ENCODE results near the gene PAX5.
"Not testable (repeated sequence)": the region's sequence is repeated elsewhere in the genome, so short reads cannot be mapped to it uniquely, and the experiment has no call there.

The PAX5 gene

DNA sequence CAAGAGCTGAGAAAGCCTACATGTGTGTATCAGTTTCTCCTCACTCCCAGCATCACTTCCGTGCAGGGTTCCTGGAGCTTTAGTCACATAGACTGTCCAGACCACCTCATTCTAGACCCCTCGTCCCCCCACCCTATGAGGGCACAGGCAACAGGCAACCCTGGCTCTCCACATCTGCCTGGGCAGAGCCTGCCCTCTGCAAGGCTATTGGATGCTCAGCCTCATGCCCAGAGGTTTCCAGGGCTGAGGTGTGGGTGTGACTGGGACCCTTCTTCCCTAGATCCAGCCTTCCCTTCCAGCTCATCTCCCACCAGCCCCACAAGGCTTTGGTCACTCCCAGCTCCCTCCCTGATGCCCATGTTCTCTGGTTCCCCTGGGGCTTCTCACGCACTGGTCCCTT lies 161.4 kb downstream of the PAX5 start:
- TF ChIP-seq GATA1 (IDR thresholded peaks at IDR 0.05; ENCODE audit: low read depth, low read length) = no peak
- TF ChIP-seq POLR2A (IDR thresholded peaks at IDR 0.05; ENCODE audit: low read length) = no peak
- DNase-seq = no peak

GRCh38 chr9:36871606-36872005 lies 162.5 kb downstream of the PAX5 start:
- no peak for DNase-seq
- TF ChIP-seq POLR2A (IDR thresholded peaks at IDR 0.05; ENCODE audit: low read length) = no peak
- no peak for TF ChIP-seq GATA1 (IDR thresholded peaks at IDR 0.05; ENCODE audit: low read depth, low read length)

GRCh38 chr9:36870960-36871359 lies 163.1 kb downstream of the PAX5 start:
- TF ChIP-seq GATA1 (IDR thresholded peaks at IDR 0.05; ENCODE audit: low read depth, low read length) (no peak), POLR2A (IDR thresholded peaks at IDR 0.05; ENCODE audit: low read length) (no peak)
- no peak for DNase-seq

DNA sequence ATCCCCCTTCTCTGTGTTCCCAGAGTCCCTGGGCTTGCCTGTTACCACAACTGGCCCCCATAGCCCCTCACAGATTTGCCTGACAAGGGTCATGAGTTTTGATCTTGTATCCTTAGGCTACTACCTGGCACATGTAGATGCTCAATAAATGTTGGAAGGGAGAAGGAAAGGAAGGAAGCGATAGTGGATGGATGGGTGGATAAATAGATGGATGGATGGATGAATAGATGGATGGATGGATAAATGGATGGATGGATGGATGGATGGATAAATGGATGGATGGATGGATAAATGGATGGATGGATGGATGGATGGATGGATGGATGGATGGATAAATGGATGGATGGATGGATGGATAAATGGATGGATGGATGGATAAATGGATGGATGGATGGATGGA lies 164.5 kb downstream of the PAX5 start:
- not testable (repeated sequence) for DNase-seq

DNA sequence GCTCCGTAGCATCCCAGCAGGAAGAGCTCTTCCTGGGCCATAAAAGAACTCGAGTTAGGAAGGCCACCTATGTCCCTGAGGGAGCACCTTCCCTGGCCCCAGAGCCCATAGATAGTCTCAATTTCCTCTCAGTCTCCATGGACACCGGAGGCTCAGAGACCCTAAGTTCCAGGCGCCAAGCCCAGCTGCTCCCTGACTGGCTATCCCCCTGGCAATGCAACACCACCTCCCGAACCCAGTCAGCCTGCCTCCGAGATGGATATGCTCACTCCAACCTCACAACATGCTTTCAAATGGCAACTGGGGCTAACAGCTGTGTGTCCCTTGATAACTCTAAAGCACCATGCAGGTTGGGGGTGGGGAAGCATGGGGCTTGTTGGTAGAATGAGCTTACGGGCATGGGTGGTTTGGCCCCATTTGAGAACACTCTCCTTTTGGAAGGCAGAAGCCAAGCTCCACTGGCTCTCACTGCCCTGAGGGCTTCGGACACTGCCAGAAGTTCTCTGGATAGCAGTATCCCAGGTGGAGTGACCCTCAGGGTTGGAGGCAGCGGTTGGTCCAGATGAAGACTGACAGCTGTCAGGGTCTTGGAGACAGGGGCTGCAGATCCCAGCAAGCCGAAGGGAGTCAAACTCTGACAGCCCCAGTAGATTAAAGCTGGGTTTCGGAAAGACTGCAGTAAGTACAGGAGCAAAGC lies 165.3 kb downstream of the PAX5 start:
- TF ChIP-seq GATA1 (IDR thresholded peaks at IDR 0.05; ENCODE audit: low read depth, low read length) = no peak
- no peak for TF ChIP-seq POLR2A (IDR thresholded peaks at IDR 0.05; ENCODE audit: low read length)
- no peak for DNase-seq

DNA sequence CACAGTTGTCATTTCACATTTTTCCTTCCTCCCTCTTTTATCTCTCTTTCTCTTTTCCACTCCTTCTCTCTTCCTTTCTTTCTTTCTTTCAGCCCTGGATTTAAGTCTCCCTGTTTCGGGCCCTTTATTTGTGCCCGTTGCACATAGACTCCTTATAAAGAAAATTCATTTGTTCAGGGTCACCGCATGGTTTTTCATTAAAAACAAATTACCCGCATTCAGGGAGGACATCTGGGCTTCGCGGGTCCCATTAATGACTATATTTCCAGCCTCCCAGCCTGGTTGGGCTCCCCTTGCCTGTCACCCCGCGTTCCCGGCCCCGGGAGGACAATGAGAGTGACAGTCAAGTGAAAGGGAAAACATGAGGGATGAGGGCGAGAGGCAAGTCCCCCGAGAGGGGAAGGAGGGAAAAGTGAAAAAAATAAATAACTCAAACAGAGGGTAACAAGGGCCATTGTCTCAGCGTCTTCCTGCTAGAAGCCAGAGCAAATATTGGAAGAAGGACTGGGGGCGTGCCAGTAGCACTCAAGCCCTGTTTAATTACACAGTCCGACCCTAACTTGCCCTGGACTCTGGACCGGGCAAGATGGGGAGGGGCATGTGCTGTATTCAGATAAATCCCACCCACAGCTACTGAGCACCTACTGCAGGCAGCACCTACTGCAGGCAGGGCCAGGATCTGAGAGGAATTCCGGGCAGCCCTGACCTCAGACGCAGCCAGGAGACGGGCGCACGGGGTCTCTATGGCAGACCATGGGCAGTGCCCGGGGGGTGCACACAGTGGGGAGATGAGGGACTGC lies 166.2 kb downstream of the PAX5 start:
- no peak for DNase-seq
- TF ChIP-seq POLR2A (IDR thresholded peaks at IDR 0.05; ENCODE audit: low read length) (no peak), GATA1 (IDR thresholded peaks at IDR 0.05; ENCODE audit: low read depth, low read length) (no peak)

GRCh38 chr9:36867241-36867640 lies 166.8 kb downstream of the PAX5 start:
- TF ChIP-seq POLR2A (IDR thresholded peaks at IDR 0.05; ENCODE audit: low read length) (no peak), GATA1 (IDR thresholded peaks at IDR 0.05; ENCODE audit: low read depth, low read length) (no peak)
- DNase-seq = no peak

GRCh38 chr9:36866840-36867239 lies 167.2 kb downstream of the PAX5 start:
- no peak for DNase-seq
- TF ChIP-seq POLR2A (IDR thresholded peaks at IDR 0.05; ENCODE audit: low read length) (no peak), GATA1 (IDR thresholded peaks at IDR 0.05; ENCODE audit: low read depth, low read length) (no peak)

DNA sequence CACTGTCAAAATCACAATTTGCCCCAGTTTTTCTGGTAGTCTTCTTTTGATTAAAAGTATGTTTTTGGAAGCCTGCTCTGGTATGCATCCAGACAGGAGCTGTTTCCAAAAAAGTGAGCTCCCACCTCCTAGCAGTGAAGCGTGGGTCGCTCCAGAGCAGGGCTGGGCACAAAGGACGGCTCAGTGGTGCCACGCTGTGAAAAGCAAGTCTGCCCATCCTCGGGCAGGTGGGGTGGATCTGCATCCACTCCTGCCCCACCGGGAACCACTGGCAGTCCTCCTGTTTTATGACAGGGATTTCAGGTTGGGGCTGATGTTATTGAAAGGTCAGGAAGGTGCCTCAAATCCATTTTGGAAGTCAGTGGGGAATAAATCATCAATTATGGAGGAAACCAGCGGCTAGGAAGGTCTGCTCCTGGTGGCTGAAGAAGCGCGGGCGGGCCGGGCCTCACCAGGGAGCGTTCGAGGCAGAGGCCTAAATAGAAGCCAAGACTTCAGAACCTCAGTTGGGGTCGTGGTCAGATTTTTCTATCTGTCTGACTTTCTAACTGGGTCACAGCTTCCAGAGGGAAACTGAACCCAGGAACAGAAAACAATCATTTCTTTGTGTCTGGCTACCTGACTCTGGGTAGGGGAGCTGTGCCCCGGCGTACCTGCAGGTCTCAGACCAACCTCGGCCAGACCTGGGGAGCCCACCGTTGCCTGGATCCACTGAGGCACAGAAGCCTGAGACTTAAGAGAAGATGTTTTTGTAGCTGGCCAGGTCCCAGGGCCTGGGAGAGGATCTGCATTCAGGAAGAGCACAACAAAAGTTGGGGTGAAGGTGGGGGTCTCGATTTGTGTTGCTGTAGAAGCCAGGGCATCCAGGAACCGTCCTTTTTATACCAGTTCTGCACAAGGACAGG lies 168.1 kb downstream of the PAX5 start:
- no peak for TF ChIP-seq POLR2A (IDR thresholded peaks at IDR 0.05; ENCODE audit: low read length)
- TF ChIP-seq GATA1 (IDR thresholded peaks at IDR 0.05; ENCODE audit: low read depth, low read length) = no peak
- DNase-seq = no peak

- no peak for TF ChIP-seq GATA1 (IDR thresholded peaks at IDR 0.05; ENCODE audit: low read depth, low read length)
- no peak for TF ChIP-seq POLR2A (IDR thresholded peaks at IDR 0.05; ENCODE audit: low read length)
- DNase-seq = no peak
These were observed 169.3 kb downstream of the PAX5 start for GRCh38 chr9:36864491-36865410.

DNA sequence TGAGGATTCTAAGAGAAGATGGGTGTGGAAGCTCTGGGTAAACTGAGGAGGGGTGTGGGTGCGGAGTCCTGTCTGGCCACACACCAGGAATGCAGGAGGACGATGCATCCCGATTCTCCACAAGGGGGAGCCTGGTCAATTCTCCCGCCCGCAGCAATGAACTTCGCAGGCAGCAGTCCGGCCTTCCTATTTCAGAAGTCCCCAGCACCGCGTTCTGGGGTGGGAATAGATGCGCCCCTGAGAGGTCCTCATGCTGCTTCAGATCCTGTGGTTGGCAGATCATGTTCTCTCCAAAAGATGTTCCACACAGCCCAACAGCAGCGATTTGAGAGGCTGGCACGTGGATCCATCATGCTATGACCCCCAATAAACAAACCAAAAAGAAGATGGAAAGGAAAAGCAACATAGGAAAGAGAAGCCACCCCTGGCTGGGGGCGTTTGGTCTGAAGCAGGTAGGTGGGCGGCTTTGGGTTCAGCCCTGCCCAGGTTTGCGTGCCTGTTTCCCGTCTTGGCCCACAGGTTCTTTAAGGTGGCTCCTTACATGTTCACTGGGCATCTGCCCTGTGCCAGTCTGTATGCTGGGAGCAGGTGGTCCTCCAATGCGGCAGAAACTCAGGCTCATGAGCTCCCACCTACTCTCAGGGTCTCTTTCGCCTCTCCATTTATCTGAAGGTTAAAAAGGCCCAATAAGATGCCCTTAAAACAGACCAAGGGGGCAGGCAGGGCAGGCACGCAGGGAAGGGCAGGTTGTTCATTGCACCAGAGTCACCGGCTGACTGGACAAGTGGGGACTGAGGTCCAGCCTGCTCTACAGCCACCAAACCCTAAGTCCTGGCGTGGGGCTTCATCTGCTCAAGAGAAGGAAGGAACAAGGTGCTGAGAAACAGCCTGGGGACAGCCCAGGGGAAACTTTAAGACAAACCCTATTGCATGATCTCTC lies 171.6 kb downstream of the PAX5 start:
- peak; percentile 14 to 47 for DNase-seq
- no peak for TF ChIP-seq GATA1 (IDR thresholded peaks at IDR 0.05; ENCODE audit: low read depth, low read length)
- TF ChIP-seq POLR2A (IDR thresholded peaks at IDR 0.05; ENCODE audit: low read length) = no peak

DNA sequence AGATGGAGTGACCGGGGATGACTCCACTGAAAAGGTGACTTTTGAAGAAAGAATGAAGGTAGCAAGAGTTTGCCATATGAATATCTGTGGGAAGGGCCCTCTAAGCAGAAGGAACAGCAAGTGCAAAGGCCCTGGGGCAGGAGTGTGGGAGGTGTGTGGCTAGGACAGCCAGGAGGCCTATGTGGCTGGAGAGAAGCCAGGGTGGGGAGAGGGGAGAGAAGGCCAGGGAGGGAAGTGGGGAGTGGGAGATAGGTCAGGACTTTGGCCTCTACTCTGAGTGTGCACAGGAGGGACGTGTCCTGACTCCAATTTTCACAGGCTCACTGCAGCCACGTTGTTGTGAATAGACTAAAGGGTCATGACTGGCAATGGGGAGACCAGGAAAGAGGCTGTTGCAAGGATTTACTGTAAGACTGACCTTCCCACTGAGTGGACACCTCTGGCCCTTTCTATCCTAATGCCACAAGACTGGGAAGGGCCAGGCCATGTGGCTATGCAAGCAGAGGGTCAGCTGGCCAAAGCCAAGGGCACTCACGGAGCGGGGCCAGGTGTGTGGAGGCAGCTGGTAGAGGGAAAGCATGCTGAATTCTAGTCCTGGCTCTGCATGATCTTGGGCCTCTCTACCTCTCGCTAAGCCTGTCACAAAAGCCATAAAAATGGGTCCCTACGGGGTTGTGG lies 172.4 kb downstream of the PAX5 start:
- TF ChIP-seq GATA1 (IDR thresholded peaks at IDR 0.05; ENCODE audit: low read depth, low read length) = no peak
- no peak for TF ChIP-seq POLR2A (IDR thresholded peaks at IDR 0.05; ENCODE audit: low read length)
- DNase-seq = no peak
